Suprapubic skin (tissue), 4 donors: Measurements from ENCODE around the gene ZNF207. TPM values are rescaled to one million over a fixed set of nuclear protein-coding genes. Genes with fewer than 3 reads are reported as not detected.
"Not testable (repeated sequence)": the region's sequence is repeated elsewhere in the genome, so short reads cannot be mapped to it uniquely, and the experiment has no call there.

ENCODE experiments used
- DNase-seq, 2 donors: peaks; one replicate each; pipeline ENCODE4 v3.0.0-alpha.2; 2019; ENCODE audit warnings: low spot score in 2 of 2
- H3K27ac ChIP-seq: fragments of 200-600 bp; sonication (generic); one replicate; pipeline ENCODE4 v1.5.1; 2019
- H3K27me3 ChIP-seq: fragments of 200-600 bp; sonication (generic); one replicate; pipeline ENCODE4 v1.5.1; 2019
- H3K36me3 ChIP-seq: fragments of 200-600 bp; sonication (generic); one replicate; pipeline ENCODE4 v1.5.1; 2019
- H3K4me1 ChIP-seq: fragments of 200-600 bp; sonication (generic); one replicate; pipeline ENCODE4 v1.5.1; 2019
- H3K4me3 ChIP-seq: fragments of 200-600 bp; sonication (generic); one replicate; pipeline ENCODE4 v1.5.1; 2019; ENCODE audit warnings: mild to moderate bottlenecking
- H3K9me3 ChIP-seq: fragments of 200-600 bp; sonication (generic); one replicate; pipeline ENCODE4 v1.5.1; 2019
- CTCF ChIP-seq, 2 donors: fragments of 200-600 bp in 1 of 2; fragments of 450-650 bp in 1 of 2; sonication (generic) in 1 of 2; IDR thresholded peaks; one replicate each; pipeline ENCODE4 v1.5.1; 2016 to 2019; ENCODE audit warnings: antibody characterized with exemption in 2 of 2, mild to moderate bottlenecking in 1 of 2, moderate library complexity in 1 of 2
- EP300 ChIP-seq: sonication (generic); formaldehyde crosslinking; IDR thresholded peaks from one replicate; pipeline ENCODE4 v1.6.1; 2017; ENCODE audit warnings: antibody characterized with exemption
- POLR2A ChIP-seq, 2 donors: fragments of 450-650 bp; IDR thresholded peaks; one replicate each; pipeline ENCODE4 v1.6.1; 2017; ENCODE audit warnings: antibody characterized with exemption in 2 of 2, mild to moderate bottlenecking in 2 of 2, moderate library complexity in 2 of 2
- POLR2AphosphoS5 ChIP-seq, 3 donors: sonication (generic); formaldehyde crosslinking; IDR thresholded peaks; one replicate each; pipeline ENCODE4 v1.6.1; 2017; ENCODE audit warnings: antibody characterized with exemption in 3 of 3
- WGBS: methylation state at CpG from one replicate; pipeline ENCODE4 v1.1.5; 2018; 5-methylcytosine and 5-hydroxymethylcytosine counted together
- total RNA-seq, 4 donors: library from RNA; depleted of rRNA; stranded (reverse); fragments of >200 nt; gene quantifications; one replicate each; pipeline ENCODE4 v1.1.0, GENCODE V29; 2016

The ZNF207 gene
- total RNA-seq, 4 donors from 2014 or later, result 124 to 316 (median 141) TPM

DNA sequence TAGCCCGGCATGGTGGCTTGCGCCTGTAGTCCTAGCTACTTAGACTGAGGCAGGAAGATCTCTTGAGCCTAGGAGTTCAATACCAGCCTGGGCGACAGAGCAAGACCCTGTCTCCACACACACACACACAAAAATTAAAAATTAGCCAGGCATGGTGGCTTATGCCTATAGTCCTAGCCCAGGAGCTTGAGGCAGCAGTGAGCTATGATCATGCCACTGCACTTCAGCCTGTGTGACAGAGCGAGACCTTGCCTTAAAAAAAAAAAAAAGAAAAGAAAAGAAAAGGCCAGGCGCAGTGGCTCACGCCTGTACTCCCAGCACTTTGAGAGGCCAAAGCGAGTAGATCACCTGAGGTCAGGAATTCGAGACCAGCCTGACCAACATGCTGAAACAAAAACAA, 31.9 kb upstream of the ZNF207 start:
- TF ChIP-seq POLR2AphosphoS5 (IDR thresholded peaks at IDR 0.05), result no peak
- TF ChIP-seq EP300, result no peak
- no peak for TF ChIP-seq CTCF (IDR thresholded peaks at IDR 0.05)
- no peak for TF ChIP-seq POLR2A (IDR thresholded peaks at IDR 0.05)
- Histone ChIP-seq H3K4me3 (no peak overlapping the region), H3K36me3 (no peaks in the 10 kb centered on the region), H3K27ac (no peak overlapping the region), H3K27me3 (no peaks in the 10 kb centered on the region), H3K9me3 (no peaks in the 10 kb centered on the region), H3K4me1 (no peaks in the 10 kb centered on the region)
- 94% methylated on average over 8 of the region's 8 CpGs for WGBS
- DNase-seq, result no peak

DNA sequence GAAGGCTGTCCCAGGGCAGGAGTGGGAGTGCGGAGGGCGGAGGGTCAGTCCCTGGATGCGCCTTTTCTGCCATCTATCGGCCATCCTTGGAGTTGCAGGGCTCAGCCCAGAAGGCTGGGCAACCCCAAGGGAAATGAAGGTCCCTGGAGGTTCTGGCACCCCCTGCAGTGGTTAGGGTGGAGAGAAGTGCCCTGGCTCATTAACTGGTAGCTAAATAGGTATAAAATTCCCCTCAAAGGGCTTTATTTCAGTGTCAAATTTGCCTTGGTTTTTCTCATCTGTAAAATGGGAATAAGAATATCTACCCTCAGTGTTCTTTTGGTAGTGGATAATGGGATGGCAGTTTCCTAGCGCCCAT, 30.4 kb upstream of the ZNF207 start:
- H3K27me3 ChIP-seq, result no peaks in the 10 kb centered on the region
- H3K36me3 ChIP-seq, result no peaks in the 10 kb centered on the region
- H3K4me3 ChIP-seq, result no peak overlapping the region
- H3K4me1 ChIP-seq, result peaks cover 8% of the 10 kb centered on the region
- no peaks in the 10 kb centered on the region for H3K9me3 ChIP-seq
- TF ChIP-seq EP300 (no peak), CTCF (IDR thresholded peaks at IDR 0.05) (peak; percentile 74 to 92), POLR2A (IDR thresholded peaks at IDR 0.05) (no peak)
- WGBS, result 20% methylated on average over 5 of the region's 5 CpGs
- no peak overlapping the region for H3K27ac ChIP-seq
- peak; percentile 82 to 86 for DNase-seq

DNA sequence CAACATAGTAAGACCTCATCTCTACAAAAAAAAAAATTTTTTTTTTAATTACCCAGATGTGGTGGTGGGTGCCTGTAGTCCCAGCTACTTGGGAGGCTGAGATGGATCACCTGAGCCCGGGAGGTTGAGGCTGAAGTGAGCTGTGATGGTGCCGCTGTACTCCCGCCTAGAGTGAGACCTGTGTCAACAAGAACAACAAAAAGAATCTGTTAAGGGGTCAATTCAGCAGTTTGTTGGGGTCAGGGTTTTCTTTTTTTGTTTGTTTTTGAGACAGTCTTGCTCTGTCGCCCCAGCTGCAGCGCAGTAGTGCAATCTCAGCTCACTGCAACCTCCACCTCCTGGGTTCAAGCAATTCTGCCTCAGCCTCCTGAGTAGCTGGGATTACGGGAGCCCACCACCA, 29.9 kb upstream of the ZNF207 start:
- not testable (repeated sequence) for H3K9me3 ChIP-seq, DNase-seq, H3K4me1 ChIP-seq, H3K27me3 ChIP-seq, H3K4me3 ChIP-seq, H3K27ac ChIP-seq, H3K36me3 ChIP-seq
- WGBS, result 90% methylated on average over 6 of the region's 6 CpGs

DNA sequence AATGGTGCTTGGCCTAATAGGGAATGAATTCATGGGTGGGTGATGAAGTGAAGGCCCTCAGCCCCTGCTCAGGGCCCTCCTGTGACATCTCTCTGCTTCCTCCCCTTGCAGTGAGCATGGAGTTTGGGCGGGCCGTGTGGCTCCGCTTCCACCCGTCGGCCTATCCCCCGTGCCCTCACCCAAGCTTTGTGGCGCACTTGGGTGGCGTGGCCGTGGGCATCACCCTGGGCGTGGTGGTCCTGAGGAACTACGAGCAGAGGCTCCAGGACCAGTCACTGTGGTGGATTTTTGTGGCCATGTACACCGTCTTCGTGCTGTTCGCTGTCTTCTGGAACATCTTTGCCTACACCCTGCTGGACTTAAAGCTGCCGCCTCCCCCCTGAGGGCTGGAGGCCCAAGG, 29.1 kb upstream of the ZNF207 start:
- Histone ChIP-seq H3K4me3 (no peak overlapping the region), H3K4me1 (peaks cover 9% of the 10 kb centered on the region), H3K36me3 (no peaks in the 10 kb centered on the region), H3K9me3 (no peaks in the 10 kb centered on the region), H3K27me3 (no peaks in the 10 kb centered on the region), H3K27ac (no peak overlapping the region)
- no peak for TF ChIP-seq POLR2A (IDR thresholded peaks at IDR 0.05)
- TF ChIP-seq EP300, result no peak
- TF ChIP-seq CTCF (IDR thresholded peaks at IDR 0.05), result no peak
- no peak for TF ChIP-seq POLR2AphosphoS5 (IDR thresholded peaks at IDR 0.05)
- no peak for DNase-seq
- 90% methylated on average over 2 of the region's 15 CpGs for WGBS

GRCh38 chr17:32323046-32323445, 26.9 kb upstream of the ZNF207 start:
- H3K36me3 ChIP-seq, result no peaks in the 10 kb centered on the region
- 94% methylated on average over 10 of the region's 10 CpGs for WGBS
- H3K9me3 ChIP-seq, result no peaks in the 10 kb centered on the region
- no peak overlapping the region for H3K27ac ChIP-seq
- TF ChIP-seq POLR2A (IDR thresholded peaks at IDR 0.05) (no peak), EP300 (no peak)
- H3K4me1 ChIP-seq, result peaks cover 9% of the 10 kb centered on the region
- DNase-seq, result no peak
- no peaks in the 10 kb centered on the region for H3K27me3 ChIP-seq
- H3K4me3 ChIP-seq, result no peak overlapping the region

GRCh38 chr17:32323811-32324491, 26.0 kb upstream of the ZNF207 start:
- WGBS, result 23% methylated on average over 11 of the region's 11 CpGs
- H3K27ac ChIP-seq, result no peak overlapping the region
- H3K27me3 ChIP-seq, result no peaks in the 10 kb centered on the region
- no peaks in the 10 kb centered on the region for H3K9me3 ChIP-seq
- no peaks in the 10 kb centered on the region for H3K36me3 ChIP-seq
- no peak for TF ChIP-seq CTCF (IDR thresholded peaks at IDR 0.05)
- no peak for TF ChIP-seq EP300
- no peak for TF ChIP-seq POLR2A (IDR thresholded peaks at IDR 0.05)
- no peak for TF ChIP-seq POLR2AphosphoS5 (IDR thresholded peaks at IDR 0.05)
- peak overlapping the region; percentile 15 for H3K4me3 ChIP-seq
- H3K4me1 ChIP-seq, result peaks cover 9% of the 10 kb centered on the region
- no peak for DNase-seq
